Endodermal cell (in vitro differentiated cells): ENCODE measurements around the gene TBC1D2B. TPM values are rescaled to one million over a fixed set of nuclear protein-coding genes. Genes with fewer than 3 reads are reported as not detected.

Experiments used
- DNase-seq: peaks from one replicate; pipeline ENCODE4 v3.0.0-alpha.2; 2017
- H3K27ac ChIP-seq: 2 replicates; pipeline ENCODE4 v1.5.1; 2013; ENCODE audit warnings: mild to moderate bottlenecking, low read depth, low read length, moderate library complexity
- H3K27me3 ChIP-seq: 2 replicates; pipeline ENCODE4 v1.6.1; 2013; ENCODE audit warnings: mild to moderate bottlenecking, low read length, moderate library complexity; ENCODE audit not compliant: insufficient read depth, control insufficient read depth, poor library complexity, severe bottlenecking
- H3K36me3 ChIP-seq: 2 replicates; pipeline ENCODE4 v1.7.0; 2013; ENCODE audit warnings: mild to moderate bottlenecking, low read length, moderate library complexity; ENCODE audit not compliant: control insufficient read depth, insufficient read depth
- H3K4me1 ChIP-seq: one replicate; pipeline ENCODE4 v1.7.0; 2013; ENCODE audit warnings: low read length; ENCODE audit not compliant: control insufficient read depth, insufficient read depth
- H3K4me3 ChIP-seq: 2 replicates; pipeline ENCODE4 v1.5.1; 2013; ENCODE audit warnings: mild to moderate bottlenecking, low read length, moderate library complexity
- H3K9ac ChIP-seq: 2 replicates; pipeline ENCODE4 v1.6.1; 2013; ENCODE audit warnings: mild to moderate bottlenecking, low read length, moderate library complexity; ENCODE audit not compliant: poor library complexity, severe bottlenecking; ENCODE audit errors: extremely low read depth
- H3K9me3 ChIP-seq: 2 replicates; pipeline ENCODE4 v1.6.1; 2013; ENCODE audit warnings: mild to moderate bottlenecking, low read length, moderate library complexity; ENCODE audit not compliant: control insufficient read depth
- H3K27ac Mint-ChIP-seq: 2 replicates; pipeline ENCODE4 v1.8.0; 2020; ENCODE audit warnings: mixed read lengths
- H3K27me3 Mint-ChIP-seq: 2 replicates; pipeline ENCODE4 v1.8.0; 2021; ENCODE audit warnings: mild to moderate bottlenecking, mixed read lengths; ENCODE audit not compliant: insufficient read depth
- H3K36me3 Mint-ChIP-seq: 2 replicates; pipeline ENCODE4 v1.8.0; 2020; ENCODE audit warnings: low read depth, mixed read lengths
- H3K4me1 Mint-ChIP-seq: 2 replicates; pipeline ENCODE4 v1.8.0; 2020; ENCODE audit warnings: mixed read lengths
- H3K4me3 Mint-ChIP-seq: 2 replicates; pipeline ENCODE4 v1.8.0; 2020; ENCODE audit warnings: mild to moderate bottlenecking, moderate library complexity, mixed read lengths
- H3K9me3 Mint-ChIP-seq: 2 replicates; pipeline ENCODE4 v1.8.0; 2020; ENCODE audit warnings: mild to moderate bottlenecking, mixed read lengths
- WGBS, 2 experiments: methylation state at CpG; one replicate each; pipeline versions ENCODE4 v1.1.5 to v1.1.7; 2013; ENCODE audit warnings: missing lambda C conversion rate in 2 of 2, mixed read lengths in 1 of 2; ENCODE audit not compliant: insufficient coverage in 1 of 2, insufficient read length in 1 of 2; 5-methylcytosine and 5-hydroxymethylcytosine counted together
- total RNA-seq, 2 donors: library from RNA; stranded (reverse); fragmentation: NEBNext Ultra II Directional in 1 of 2; extraction: Animal tissue kit (Norgen Biotek cat#: 25700) in 1 of 2; gene quantifications; 2 replicates in 1 of 2; 3 replicates in 1 of 2; pipeline ENCODE4 v1.2.1, GENCODE V29; 2021
- TF ChIP-seq, protein P1 (sequence below): fragments of 200-600 bp; sonication (generic); conservative IDR thresholded peaks from 2 replicates; pipeline ENCODE4 v1.5.0; 2021; ENCODE audit warnings: antibody characterized with exemption, mild to moderate bottlenecking

TBC1D2B gene
- total RNA-seq, 2 donors from 2014 or later, result 13.8 to 23.8 TPM

DNA sequence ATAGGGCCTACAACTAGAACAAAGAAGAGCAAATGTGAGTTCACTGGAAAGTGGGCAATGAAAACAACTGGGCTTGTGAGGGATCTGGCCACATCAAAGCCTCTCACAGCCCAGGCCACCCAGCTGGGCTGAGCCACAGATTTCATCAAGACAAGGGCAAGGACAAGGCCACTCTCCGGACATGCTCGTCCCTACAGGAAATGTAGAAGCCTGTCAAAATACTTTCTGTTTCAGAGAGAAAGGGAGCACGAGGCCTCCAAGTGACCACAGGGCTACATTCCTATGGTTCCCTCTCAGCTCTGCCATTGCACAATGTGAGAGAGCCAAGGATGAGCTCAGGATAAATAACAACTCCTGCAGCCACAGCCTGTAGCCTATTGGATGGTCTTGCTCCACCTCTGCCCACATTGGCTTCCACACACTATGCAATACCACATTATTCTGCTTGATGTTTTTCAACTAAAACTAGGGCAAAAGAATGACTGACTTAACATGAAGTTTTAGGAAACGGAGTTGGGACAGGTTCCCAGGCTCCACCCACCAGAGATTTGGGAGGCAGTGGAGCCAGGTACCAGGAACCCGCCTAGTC, 12.1 kb downstream of the TBC1D2B start:
- Mint-ChIP-seq H3K27ac (no peak overlapping the region), H3K4me3 (no peak overlapping the region), H3K27me3 (peaks cover 12% of the 10 kb centered on the region), H3K36me3 (no peaks in the 10 kb centered on the region), H3K9me3 (no peaks in the 10 kb centered on the region), H3K4me1 (peaks cover 43% of the 10 kb centered on the region)
- no peaks in the 10 kb centered on the region for H3K36me3 ChIP-seq
- peaks cover 55% of the 10 kb centered on the region for H3K27me3 ChIP-seq
- no peak overlapping the region for H3K9ac ChIP-seq
- 84 to 87% methylated on average over 5 of the region's 5 CpGs for WGBS, 2 experiments
- no peak overlapping the region for H3K27ac ChIP-seq
- H3K9me3 ChIP-seq, result no peaks in the 10 kb centered on the region
- H3K4me1 ChIP-seq, result peaks cover 2% of the 10 kb centered on the region
- no peak overlapping the region for H3K4me3 ChIP-seq
- DNase-seq, result no peak
- TF ChIP-seq, protein P1, sequence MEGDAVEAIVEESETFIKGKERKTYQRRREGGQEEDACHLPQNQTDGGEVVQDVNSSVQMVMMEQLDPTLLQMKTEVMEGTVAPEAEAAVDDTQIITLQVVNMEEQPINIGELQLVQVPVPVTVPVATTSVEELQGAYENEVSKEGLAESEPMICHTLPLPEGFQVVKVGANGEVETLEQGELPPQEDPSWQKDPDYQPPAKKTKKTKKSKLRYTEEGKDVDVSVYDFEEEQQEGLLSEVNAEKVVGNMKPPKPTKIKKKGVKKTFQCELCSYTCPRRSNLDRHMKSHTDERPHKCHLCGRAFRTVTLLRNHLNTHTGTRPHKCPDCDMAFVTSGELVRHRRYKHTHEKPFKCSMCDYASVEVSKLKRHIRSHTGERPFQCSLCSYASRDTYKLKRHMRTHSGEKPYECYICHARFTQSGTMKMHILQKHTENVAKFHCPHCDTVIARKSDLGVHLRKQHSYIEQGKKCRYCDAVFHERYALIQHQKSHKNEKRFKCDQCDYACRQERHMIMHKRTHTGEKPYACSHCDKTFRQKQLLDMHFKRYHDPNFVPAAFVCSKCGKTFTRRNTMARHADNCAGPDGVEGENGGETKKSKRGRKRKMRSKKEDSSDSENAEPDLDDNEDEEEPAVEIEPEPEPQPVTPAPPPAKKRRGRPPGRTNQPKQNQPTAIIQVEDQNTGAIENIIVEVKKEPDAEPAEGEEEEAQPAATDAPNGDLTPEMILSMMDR, result no peak

DNA sequence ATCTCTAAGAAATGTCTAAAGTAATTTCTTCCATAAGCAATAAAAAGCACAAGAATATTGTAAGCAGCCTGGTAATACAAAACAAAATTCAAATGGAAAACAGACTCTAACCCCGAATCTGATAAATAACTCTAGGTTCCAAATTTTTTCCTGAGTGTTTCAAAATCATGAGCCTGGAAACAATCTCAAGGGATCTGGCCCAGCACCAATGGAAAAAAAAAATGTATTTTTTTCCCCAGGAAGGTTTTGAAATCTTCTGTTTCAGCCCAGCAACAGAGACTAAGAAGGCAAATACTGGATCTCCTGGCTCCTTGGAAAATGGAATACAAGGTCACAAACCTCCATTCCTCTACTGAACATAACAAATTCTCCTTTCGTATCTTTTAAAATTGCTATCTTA, 13.0 kb downstream of the TBC1D2B start:
- Mint-ChIP-seq H3K27me3 (peaks cover 20% of the 10 kb centered on the region), H3K4me3 (no peak overlapping the region), H3K9me3 (no peaks in the 10 kb centered on the region), H3K4me1 (peaks cover 36% of the 10 kb centered on the region), H3K27ac (no peak overlapping the region), H3K36me3 (no peaks in the 10 kb centered on the region)
- 90% methylated on average over 2 of the region's 2 CpGs; no CpG with 5 or more reads in 1 of the 2 experiments for WGBS, 2 experiments
- H3K4me3 ChIP-seq, result no peak overlapping the region
- no peak overlapping the region for H3K27ac ChIP-seq
- peaks cover 2% of the 10 kb centered on the region for H3K4me1 ChIP-seq
- H3K27me3 ChIP-seq, result peaks cover 63% of the 10 kb centered on the region
- TF ChIP-seq, protein P1, result no peak
- no peaks in the 10 kb centered on the region for H3K9me3 ChIP-seq
- no peaks in the 10 kb centered on the region for H3K36me3 ChIP-seq
- DNase-seq, result no peak
- no peak overlapping the region for H3K9ac ChIP-seq

DNA sequence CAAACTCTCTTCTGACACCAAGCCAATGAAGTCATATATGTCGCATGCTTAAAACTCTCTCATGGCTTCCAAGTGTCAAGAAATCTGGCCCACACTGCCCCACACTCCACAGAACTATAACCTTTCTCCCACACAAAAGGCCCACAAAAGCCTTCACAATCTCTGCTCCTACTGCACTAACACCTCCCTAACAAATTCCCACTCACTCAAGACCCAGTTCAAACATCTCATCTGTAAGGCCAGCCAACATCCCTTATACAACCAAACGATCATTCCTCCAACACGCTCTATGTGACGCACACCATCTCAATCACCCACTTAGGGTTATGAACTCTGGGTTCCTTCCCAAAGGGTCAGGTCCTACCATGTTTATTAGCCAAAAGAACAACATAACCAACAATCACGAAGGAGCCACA, 13.5 kb downstream of the TBC1D2B start:
- TF ChIP-seq, protein P1, result no peak
- Mint-ChIP-seq H3K4me1 (peaks cover 31% of the 10 kb centered on the region), H3K27me3 (peaks cover 25% of the 10 kb centered on the region), H3K9me3 (no peaks in the 10 kb centered on the region), H3K36me3 (no peaks in the 10 kb centered on the region), H3K4me3 (no peak overlapping the region), H3K27ac (no peak overlapping the region)
- Histone ChIP-seq H3K4me3 (no peak overlapping the region), H3K9ac (no peak overlapping the region), H3K27me3 (peaks cover 69% of the 10 kb centered on the region), H3K36me3 (no peaks in the 10 kb centered on the region), H3K27ac (no peak overlapping the region), H3K9me3 (no peaks in the 10 kb centered on the region), H3K4me1 (peaks cover 2% of the 10 kb centered on the region)
- DNase-seq, result no peak
- WGBS, 2 experiments, result 88 to 97% methylated on average over 1 to 5 of the region's 5 CpGs
